CD4-positive, CD25-positive, alpha-beta regulatory T cell (primary cell): ENCODE measurements around the gene CEMIP. TPM values are rescaled to one million over a fixed set of nuclear protein-coding genes. Genes with fewer than 3 reads are reported as not detected.
A peak's percentile ranks its signal among the peaks of the same experiment; 100 is the strongest.

Experiments
- ATAC-seq, 2 donors: fragments of 150-1000 bp; cut with Tn5 transposase; one replicate each; pipeline ENCODE4 v1.10.0; 2021; ENCODE audit warnings: low read depth in 2 of 2, moderate number of reproducible peaks in 2 of 2, moderate library complexity in 1 of 2
- DNase-seq, 3 donors: peaks; one replicate each; pipeline versions ENCODE4 v3.0.0 to v3.0.0-alpha.2; 2012 to 2022; ENCODE audit warnings: mixed read lengths in 1 of 3
- H3K27ac ChIP-seq: one replicate; pipeline ENCODE4 v1.7.0; 2013; ENCODE audit warnings: mild to moderate bottlenecking, low read length; ENCODE audit not compliant: insufficient read depth, poor library complexity, severe bottlenecking
- H3K27me3 ChIP-seq: one replicate; pipeline ENCODE4 v1.7.0; 2013; ENCODE audit warnings: low read length; ENCODE audit not compliant: control insufficient read depth, insufficient read depth
- H3K36me3 ChIP-seq: one replicate; pipeline ENCODE4 v1.7.0; 2013; ENCODE audit warnings: mild to moderate bottlenecking, low read length, moderate library complexity; ENCODE audit not compliant: control insufficient read depth, insufficient read depth
- H3K4me1 ChIP-seq: 2 replicates; pipeline ENCODE4 v1.7.0; 2013; ENCODE audit warnings: mild to moderate bottlenecking, low read length; ENCODE audit not compliant: insufficient read depth, control insufficient read depth, poor library complexity, severe bottlenecking
- H3K4me3 ChIP-seq: one replicate; pipeline ENCODE4 v1.7.0; 2013; ENCODE audit warnings: low read depth, mild to moderate bottlenecking, low read length, moderate library complexity
- H3K9me3 ChIP-seq, 2 experiments: 1 replicate in 1 of 2; 2 replicates in 1 of 2; pipeline ENCODE4 v1.7.0; 2013; ENCODE audit warnings: low read length in 2 of 2, mild to moderate bottlenecking in 1 of 2, moderate library complexity in 1 of 2; ENCODE audit not compliant: control insufficient read depth in 2 of 2
- H3K27ac Mint-ChIP-seq, 3 donors: one replicate each; pipeline ENCODE4 v1.8.0; 2020 to 2022; ENCODE audit warnings: mild to moderate bottlenecking in 3 of 3, mixed read lengths in 3 of 3, moderate library complexity in 2 of 3
- H3K27me3 Mint-ChIP-seq: one replicate; pipeline ENCODE4 v1.8.0; 2022; ENCODE audit warnings: mild to moderate bottlenecking, mixed read lengths
- H3K36me3 Mint-ChIP-seq: one replicate; pipeline ENCODE4 v1.8.0; 2020; ENCODE audit warnings: mixed read lengths
- H3K4me1 Mint-ChIP-seq, 4 donors: one replicate each; pipeline ENCODE4 v1.8.0; 2020 to 2022; ENCODE audit warnings: mixed read lengths in 4 of 4, mild to moderate bottlenecking in 1 of 4
- H3K4me3 Mint-ChIP-seq, 4 donors: one replicate each; pipeline ENCODE4 v1.8.0; 2020 to 2022; ENCODE audit warnings: mild to moderate bottlenecking in 4 of 4, mixed read lengths in 4 of 4, moderate library complexity in 3 of 4
- H3K9me3 Mint-ChIP-seq, 7 donors: one replicate each; pipeline ENCODE4 v1.8.0; 2020 to 2022; ENCODE audit warnings: mixed read lengths in 7 of 7, mild to moderate bottlenecking in 3 of 7, moderate library complexity in 2 of 7
- polyA plus RNA-seq, 4 donors: library from polyadenylated mRNA; unstranded; fragments of 300-500 nt; fragmentation: Illumina TruSeq; gene quantifications; one replicate each; pipeline ENCODE4 v1.2.3, GENCODE V29; 2021
- total RNA-seq: library from RNA; stranded (reverse); gene quantifications from one replicate; pipeline ENCODE4 v1.2.3, GENCODE V29; 2022

Gene CEMIP
- total and polyA plus RNA-seq, 5 donors from 2014 or later, result 0.10 to 0.44 TPM; not detected in 3

GRCh38 chr15:80801891-80802680, 22.9 kb downstream of the CEMIP start:
- peaks cover 0 to 3% (median 0%) of the 10 kb centered on the region in 7 donors for H3K9me3 Mint-ChIP-seq
- H3K27ac ChIP-seq, result no peak overlapping the region
- no peak overlapping the region for H3K27ac Mint-ChIP-seq
- H3K36me3 Mint-ChIP-seq, result no peaks in the 10 kb centered on the region
- no peaks in the 10 kb centered on the region for H3K36me3 ChIP-seq
- H3K27me3 Mint-ChIP-seq, result peaks cover 17% of the 10 kb centered on the region
- H3K4me3 Mint-ChIP-seq, result no peak overlapping the region
- H3K9me3 ChIP-seq, result no peaks in the 10 kb centered on the region
- no peak overlapping the region for H3K4me3 ChIP-seq
- DNase-seq (no peak), ATAC-seq (no peak)
- peaks cover 4% of the 10 kb centered on the region for H3K27me3 ChIP-seq
- no peaks in the 10 kb centered on the region for H3K4me1 ChIP-seq
- H3K4me1 Mint-ChIP-seq, result peaks cover 0 to 5% (median 2%) of the 10 kb centered on the region in 4 donors

- Mint-ChIP-seq H3K27me3 (peaks cover 13% of the 10 kb centered on the region), H3K27ac (no peak overlapping the region)
Observed at GRCh38 chr15:80803580-80804525, 24.7 kb downstream of the CEMIP start.

GRCh38 chr15:80804970-80805495, 25.9 kb downstream of the CEMIP start:
- Histone ChIP-seq H3K9me3 (no peaks in the 10 kb centered on the region), H3K27me3 (peaks cover 2% of the 10 kb centered on the region), H3K36me3 (no peaks in the 10 kb centered on the region), H3K4me1 (no peaks in the 10 kb centered on the region), H3K27ac (no peak overlapping the region), H3K4me3 (no peak overlapping the region)
- no peak for DNase-seq
- H3K4me3 Mint-ChIP-seq, result no peak overlapping the region
- no peaks in the 10 kb centered on the region for H3K36me3 Mint-ChIP-seq
- peaks cover 21% of the 10 kb centered on the region for H3K27me3 Mint-ChIP-seq
- H3K9me3 Mint-ChIP-seq, result peaks cover 0 to 3% (median 0%) of the 10 kb centered on the region in 7 donors
- no peak overlapping the region for H3K27ac Mint-ChIP-seq
- ATAC-seq, result no peak
- peaks cover 0 to 5% (median 2%) of the 10 kb centered on the region in 4 donors for H3K4me1 Mint-ChIP-seq

More at GRCh38 chr15:80803580-80804525, 24.7 kb downstream of the CEMIP start:
- Mint-ChIP-seq H3K4me1 (peaks cover 0 to 5% (median 2%) of the 10 kb centered on the region in 4 donors), H3K4me3 (no peak overlapping the region), H3K9me3 (peaks cover 0 to 3% (median 0%) of the 10 kb centered on the region in 7 donors), H3K36me3 (no peaks in the 10 kb centered on the region)
- DNase-seq (peak in 1 of 3 donors; percentile 16), ATAC-seq (no peak)
- no peak overlapping the region for H3K4me3 ChIP-seq
- H3K27me3 ChIP-seq, result peaks cover 4% of the 10 kb centered on the region
- no peaks in the 10 kb centered on the region for H3K9me3 ChIP-seq
- H3K27ac ChIP-seq, result no peak overlapping the region
- no peaks in the 10 kb centered on the region for H3K36me3 ChIP-seq
- H3K4me1 ChIP-seq, result no peaks in the 10 kb centered on the region

- H3K27me3 ChIP-seq, result no peaks in the 10 kb centered on the region
- H3K4me1 Mint-ChIP-seq, result no peaks in the 10 kb centered on the region
- no peaks in the 10 kb centered on the region for H3K36me3 Mint-ChIP-seq
- no peak overlapping the region for H3K27ac ChIP-seq
- H3K4me3 Mint-ChIP-seq, result no peak overlapping the region
- no peaks in the 10 kb centered on the region for H3K36me3 ChIP-seq
- no peak overlapping the region for H3K27ac Mint-ChIP-seq
- DNase-seq (no peak), ATAC-seq (no peak)
- no peaks in the 10 kb centered on the region for H3K9me3 ChIP-seq
- peaks cover 35% of the 10 kb centered on the region for H3K27me3 Mint-ChIP-seq
- no peak overlapping the region for H3K4me3 ChIP-seq
- no peaks in the 10 kb centered on the region for H3K4me1 ChIP-seq
- peaks cover 0 to 2% (median 0%) of the 10 kb centered on the region in 7 donors for H3K9me3 Mint-ChIP-seq
Observed at GRCh38 chr15:80811781-80812315, 32.7 kb downstream of the CEMIP start.

GRCh38 chr15:80815106-80815505, 35.9 kb downstream of the CEMIP start:
- H3K27ac Mint-ChIP-seq, result no peak overlapping the region
- Histone ChIP-seq H3K27me3 (no peaks in the 10 kb centered on the region), H3K27ac (no peak overlapping the region), H3K4me1 (no peaks in the 10 kb centered on the region), H3K36me3 (no peaks in the 10 kb centered on the region), H3K4me3 (no peak overlapping the region), H3K9me3 (no peaks in the 10 kb centered on the region)
- no peak overlapping the region for H3K4me3 Mint-ChIP-seq
- ATAC-seq (no peak), DNase-seq (no peak)
- H3K9me3 Mint-ChIP-seq, result peaks cover 0 to 2% (median 0%) of the 10 kb centered on the region in 7 donors
- H3K4me1 Mint-ChIP-seq, result no peaks in the 10 kb centered on the region
- H3K27me3 Mint-ChIP-seq, result peaks cover 35% of the 10 kb centered on the region
- no peaks in the 10 kb centered on the region for H3K36me3 Mint-ChIP-seq

GRCh38 chr15:80816049-80816653, 37.0 kb downstream of the CEMIP start:
- Mint-ChIP-seq H3K4me3 (no peak overlapping the region), H3K27ac (no peak overlapping the region), H3K36me3 (no peaks in the 10 kb centered on the region), H3K9me3 (peaks cover 0 to 2% (median 0%) of the 10 kb centered on the region in 7 donors), H3K27me3 (peaks cover 35% of the 10 kb centered on the region), H3K4me1 (no peaks in the 10 kb centered on the region)
- Histone ChIP-seq H3K27ac (no peak overlapping the region), H3K4me3 (no peak overlapping the region), H3K4me1 (no peaks in the 10 kb centered on the region), H3K36me3 (no peaks in the 10 kb centered on the region), H3K27me3 (no peaks in the 10 kb centered on the region), H3K9me3 (no peaks in the 10 kb centered on the region)
- no peak for ATAC-seq
- DNase-seq, result no peak

GRCh38 chr15:80816936-80817335, 37.8 kb downstream of the CEMIP start:
- H3K4me3 Mint-ChIP-seq, result no peak overlapping the region
- DNase-seq (no peak), ATAC-seq (no peak)
- Histone ChIP-seq H3K4me3 (no peak overlapping the region), H3K27ac (no peak overlapping the region), H3K4me1 (no peaks in the 10 kb centered on the region), H3K27me3 (no peaks in the 10 kb centered on the region), H3K36me3 (no peaks in the 10 kb centered on the region), H3K9me3 (no peaks in the 10 kb centered on the region)
- peaks cover 35% of the 10 kb centered on the region for H3K27me3 Mint-ChIP-seq
- no peak overlapping the region for H3K27ac Mint-ChIP-seq
- no peaks in the 10 kb centered on the region for H3K4me1 Mint-ChIP-seq
- no peaks in the 10 kb centered on the region for H3K36me3 Mint-ChIP-seq
- H3K9me3 Mint-ChIP-seq, result peaks cover 0 to 2% (median 0%) of the 10 kb centered on the region in 7 donors
